Omental fat pad (tissue), 4 donors: ENCODE results near the gene LRRC72. TPM values are rescaled to one million over a fixed set of nuclear protein-coding genes. Genes with fewer than 3 reads are reported as not detected.
"Not testable (repeated sequence)": the region's sequence is repeated elsewhere in the genome, so short reads cannot be mapped to it uniquely, and the experiment has no call there.

Experiments used
- ATAC-seq: fragments of 150-250 bp; one replicate; pipeline ENCODE4 v1.9.1; 2016; ENCODE audit warnings: mild to moderate bottlenecking, moderate library complexity; ENCODE audit not compliant: low FRiP score
- DNase-seq: peaks from one replicate; pipeline ENCODE4 v3.0.0-alpha.2; 2019; ENCODE audit warnings: low spot score
- total RNA-seq, 4 donors: library from RNA; depleted of rRNA; stranded (reverse); fragments of >200 nt; gene quantifications; one replicate each; pipeline ENCODE4 v1.1.0, GENCODE V29; 2016
- TF ChIP-seq, protein P1 (sequence below), 3 donors: fragments of 450-650 bp; IDR thresholded peaks; one replicate each; pipeline ENCODE4 v1.5.1; 2016 to 2017; ENCODE audit warnings: antibody characterized with exemption in 3 of 3, mild to moderate bottlenecking in 3 of 3, moderate library complexity in 2 of 3

The LRRC72 gene
- total RNA-seq, 4 donors from 2014 or later: not detected

DNA sequence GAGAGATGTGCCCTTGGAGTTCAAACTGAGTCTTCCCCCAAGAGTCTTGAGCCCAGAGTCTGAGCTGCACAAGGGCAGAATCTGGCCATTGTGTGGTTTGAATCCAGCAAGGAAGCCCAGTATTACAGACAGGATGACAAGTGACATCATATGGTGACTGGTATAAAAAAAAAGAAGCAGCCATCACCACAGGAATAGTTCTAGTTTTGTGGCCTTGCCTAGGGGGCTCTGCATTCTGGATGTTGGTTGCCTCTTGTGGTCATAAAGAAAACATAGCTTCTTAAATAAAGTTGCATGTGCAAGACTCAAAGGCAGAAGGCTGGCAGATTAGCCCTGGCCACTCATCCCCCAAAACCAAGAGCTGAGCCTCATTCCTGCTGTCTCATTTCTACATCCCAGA is 16.8 kb upstream of the LRRC72 start:
- ATAC-seq: no peak
- DNase-seq: no peak
- TF ChIP-seq, protein P1, sequence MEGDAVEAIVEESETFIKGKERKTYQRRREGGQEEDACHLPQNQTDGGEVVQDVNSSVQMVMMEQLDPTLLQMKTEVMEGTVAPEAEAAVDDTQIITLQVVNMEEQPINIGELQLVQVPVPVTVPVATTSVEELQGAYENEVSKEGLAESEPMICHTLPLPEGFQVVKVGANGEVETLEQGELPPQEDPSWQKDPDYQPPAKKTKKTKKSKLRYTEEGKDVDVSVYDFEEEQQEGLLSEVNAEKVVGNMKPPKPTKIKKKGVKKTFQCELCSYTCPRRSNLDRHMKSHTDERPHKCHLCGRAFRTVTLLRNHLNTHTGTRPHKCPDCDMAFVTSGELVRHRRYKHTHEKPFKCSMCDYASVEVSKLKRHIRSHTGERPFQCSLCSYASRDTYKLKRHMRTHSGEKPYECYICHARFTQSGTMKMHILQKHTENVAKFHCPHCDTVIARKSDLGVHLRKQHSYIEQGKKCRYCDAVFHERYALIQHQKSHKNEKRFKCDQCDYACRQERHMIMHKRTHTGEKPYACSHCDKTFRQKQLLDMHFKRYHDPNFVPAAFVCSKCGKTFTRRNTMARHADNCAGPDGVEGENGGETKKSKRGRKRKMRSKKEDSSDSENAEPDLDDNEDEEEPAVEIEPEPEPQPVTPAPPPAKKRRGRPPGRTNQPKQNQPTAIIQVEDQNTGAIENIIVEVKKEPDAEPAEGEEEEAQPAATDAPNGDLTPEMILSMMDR (IDR thresholded peaks at IDR 0.05): no peak

DNA sequence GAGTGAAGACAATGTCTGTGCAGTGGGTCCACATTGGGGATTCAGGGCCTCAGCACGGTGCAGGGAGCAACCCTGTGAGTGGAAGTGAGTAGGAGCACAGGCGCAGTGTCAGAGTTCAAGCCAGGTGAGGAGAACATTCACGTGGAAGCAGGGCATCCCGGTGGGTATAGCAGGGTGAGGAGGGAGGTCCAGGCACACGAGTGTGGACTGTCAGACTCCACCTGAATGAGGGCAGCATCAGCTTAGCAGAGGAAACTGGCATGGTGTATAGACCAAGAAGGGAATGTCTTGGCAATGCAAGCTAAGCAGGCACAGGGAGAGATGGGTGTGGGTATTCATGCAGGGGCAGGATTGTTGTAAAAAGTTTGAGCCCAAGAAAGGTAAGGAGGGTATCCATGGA is 15.3 kb upstream of the LRRC72 start:
- TF ChIP-seq, protein P1 (IDR thresholded peaks at IDR 0.05): no peak

DNA sequence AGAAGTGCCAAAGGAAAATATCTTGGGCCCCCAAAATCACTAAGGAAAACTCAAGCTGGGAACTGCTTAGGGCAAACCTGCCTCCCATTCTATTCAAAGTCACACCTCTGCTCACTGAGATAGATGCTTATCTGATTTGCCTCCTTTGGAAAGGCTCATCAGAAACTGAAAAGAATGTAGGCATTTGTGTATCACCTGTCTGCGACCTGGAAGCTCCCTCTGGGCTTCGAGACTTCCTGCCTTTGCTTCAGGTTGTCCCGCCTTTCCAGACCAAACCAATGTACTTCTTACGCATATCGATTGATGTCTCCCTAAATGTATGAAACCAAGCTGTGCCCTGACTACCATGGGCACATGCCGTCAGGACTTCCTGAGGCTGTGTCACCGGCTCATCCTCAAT is 14.5 kb upstream of the LRRC72 start:
- TF ChIP-seq, protein P1 (IDR thresholded peaks at IDR 0.05): no peak
- ATAC-seq (no peak), DNase-seq (no peak)

More for the DNA sequence above, 15.3 kb upstream of the LRRC72 start:
- DNase-seq: no peak
- ATAC-seq: no peak

DNA sequence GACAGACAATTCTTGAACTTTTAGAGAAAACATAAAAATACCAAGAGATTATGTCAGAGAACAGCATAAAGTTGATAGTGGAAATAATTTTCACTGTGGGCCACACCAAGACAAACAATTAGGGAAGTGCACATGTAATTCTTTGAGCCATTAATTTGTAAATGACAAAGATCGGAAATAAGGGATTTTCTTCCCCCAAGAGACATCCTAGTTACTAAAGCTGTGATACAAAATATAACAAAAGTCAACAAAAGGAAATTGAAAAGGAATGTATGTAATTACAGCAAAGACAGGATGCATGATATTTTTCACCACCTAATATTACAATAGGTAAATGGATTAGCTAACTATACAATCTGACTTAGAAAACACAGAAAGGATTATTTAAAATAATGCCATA is 12.4 kb upstream of the LRRC72 start:
- TF ChIP-seq, protein P1 (IDR thresholded peaks at IDR 0.05): no peak
- ATAC-seq (no peak), DNase-seq (no peak)

DNA sequence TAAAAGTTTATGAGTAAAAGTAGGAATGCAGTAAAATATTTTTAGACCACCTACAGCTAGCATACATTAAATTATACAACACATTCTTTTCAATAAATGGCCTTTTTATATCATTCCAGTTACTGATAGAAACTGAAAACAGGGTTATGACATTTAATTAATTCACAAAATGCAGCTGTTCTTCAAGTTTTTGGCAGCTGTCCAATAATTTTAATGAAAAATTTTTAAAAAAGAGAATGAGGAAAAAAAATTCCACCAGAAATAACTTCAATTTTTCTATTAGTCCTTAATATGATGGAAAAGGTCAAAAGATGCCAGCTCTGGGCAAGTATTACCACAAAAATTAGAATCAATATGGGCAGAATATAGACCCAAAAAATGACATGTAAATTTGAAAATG is 11.9 kb upstream of the LRRC72 start:
- no peak for DNase-seq
- TF ChIP-seq, protein P1 (IDR thresholded peaks at IDR 0.05): no peak
- no peak for ATAC-seq

DNA sequence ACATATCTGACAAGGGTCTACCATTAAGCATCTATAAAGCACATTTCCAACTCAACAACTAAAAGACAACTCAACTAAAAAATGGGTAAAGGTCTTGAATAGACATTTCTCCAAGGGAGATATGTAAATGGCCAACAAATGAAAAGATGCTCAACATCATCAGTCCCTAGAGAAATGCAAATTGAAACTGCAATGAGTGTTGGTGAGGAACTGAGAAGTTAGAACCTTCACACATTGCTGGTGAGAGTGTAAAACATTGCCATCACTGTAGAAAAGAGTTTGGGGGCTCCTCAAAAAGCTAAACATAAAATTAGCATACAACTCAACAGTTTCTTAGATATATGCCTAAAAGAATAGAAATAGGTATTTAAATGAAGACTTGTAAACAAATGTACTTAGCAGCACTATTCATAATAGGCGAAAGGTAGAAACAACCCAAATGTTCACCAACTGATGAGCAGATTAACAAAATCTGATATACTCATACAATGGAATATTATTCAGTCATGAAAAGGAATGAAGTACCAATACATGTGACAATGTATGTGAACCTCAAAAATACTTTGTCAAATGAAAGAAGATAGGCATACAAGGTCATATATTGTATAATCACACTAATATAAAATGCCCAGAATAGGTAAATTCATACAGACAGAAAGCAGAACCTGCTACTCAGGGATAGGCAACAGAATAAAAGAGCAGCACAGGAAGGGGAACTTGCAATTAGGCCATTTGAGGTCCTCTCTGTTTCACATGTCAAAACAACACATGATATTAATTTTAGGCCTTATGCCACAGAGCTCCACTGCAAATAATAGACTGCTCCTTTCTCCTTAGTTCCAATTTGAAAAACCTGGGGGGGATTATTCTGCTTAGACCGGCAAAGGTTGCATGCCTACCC is 10.6 kb upstream of the LRRC72 start:
- no peak for ATAC-seq
- DNase-seq: no peak
- TF ChIP-seq, protein P1 (IDR thresholded peaks at IDR 0.05): no peak

DNA sequence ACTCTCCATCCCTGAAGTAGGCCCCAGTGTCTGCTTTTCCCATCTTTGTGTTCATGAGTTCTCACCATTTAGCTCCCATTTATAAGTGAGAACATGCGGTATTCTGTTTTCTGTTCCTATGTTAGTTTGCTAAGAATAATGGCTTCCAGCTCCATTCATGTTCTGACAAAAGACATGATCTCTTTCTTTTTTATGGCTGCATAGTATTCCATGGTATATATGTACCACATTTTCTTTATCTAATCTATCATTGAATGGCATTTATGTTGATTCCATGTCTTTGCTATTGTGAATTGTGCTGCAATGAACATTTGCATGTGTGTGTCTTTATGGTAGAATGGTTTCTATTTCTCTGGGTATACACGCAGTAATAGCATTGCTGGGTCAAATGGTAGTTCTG is 6.6 kb upstream of the LRRC72 start:
- not testable (repeated sequence) for DNase-seq, ATAC-seq
